HG03175 (cell line): ENCODE results near the gene NPPC.
"Not testable (repeated sequence)": the region's sequence is repeated elsewhere in the genome, so short reads cannot be mapped to it uniquely, and the experiment has no call there.

Experiments
- ATAC-seq: cut with Tn5 transposase; IDR thresholded peaks from one replicate; pipeline ENCODE4 v1.9.1; 2021; ENCODE audit warnings: mild to moderate bottlenecking, moderate library complexity; ENCODE audit not compliant: unreplicated experiment

Gene NPPC

GRCh38 chr2:231922311-231923009, 3.7 kb downstream of the NPPC start:
- no peak for ATAC-seq

GRCh38 chr2:231920795-231921194, 5.4 kb downstream of the NPPC start:
- ATAC-seq: no peak

GRCh38 chr2:231920366-231920765, 5.8 kb downstream of the NPPC start:
- ATAC-seq: no peak

GRCh38 chr2:231919341-231920035, 6.7 kb downstream of the NPPC start:
- no peak for ATAC-seq

GRCh38 chr2:231918501-231919330, 7.5 kb downstream of the NPPC start:
- no peak for ATAC-seq

GRCh38 chr2:231917280-231918066, 8.7 kb downstream of the NPPC start:
- no peak for ATAC-seq

GRCh38 chr2:231914077-231914690, 12.0 kb downstream of the NPPC start:
- ATAC-seq: no peak

- ATAC-seq: no peak
These were observed 14.8 kb downstream of the NPPC start for GRCh38 chr2:231911381-231911780.

GRCh38 chr2:231910771-231911170, 15.4 kb downstream of the NPPC start:
- no peak for ATAC-seq

GRCh38 chr2:231910161-231910560, 16.0 kb downstream of the NPPC start:
- ATAC-seq: not testable (repeated sequence)

- no peak for ATAC-seq
These were observed 16.6 kb downstream of the NPPC start for GRCh38 chr2:231909631-231910030.

GRCh38 chr2:231908584-231908983, 17.6 kb downstream of the NPPC start:
- no peak for ATAC-seq

GRCh38 chr2:231907765-231908164, 18.4 kb downstream of the NPPC start:
- no peak for ATAC-seq

- ATAC-seq: no peak
These were observed 21.2 kb downstream of the NPPC start for GRCh38 chr2:231905026-231905425.

GRCh38 chr2:231904161-231904611, 22.0 kb downstream of the NPPC start:
- no peak for ATAC-seq

GRCh38 chr2:231902598-231902997, 23.6 kb downstream of the NPPC start:
- ATAC-seq: no peak

GRCh38 chr2:231900972-231901371, 25.2 kb downstream of the NPPC start:
- no peak for ATAC-seq

GRCh38 chr2:231900486-231900942, 25.7 kb downstream of the NPPC start:
- ATAC-seq: no peak

GRCh38 chr2:231894566-231895380, 31.4 kb downstream of the NPPC start:
- no peak for ATAC-seq
